HG02943 (cell line): Measurements from ENCODE around the gene SULT6B1.
"Not testable (repeated sequence)": the region's sequence is repeated elsewhere in the genome, so short reads cannot be mapped to it uniquely, and the experiment has no call there.

Experiments used
- ATAC-seq: cut with Tn5 transposase; IDR thresholded peaks from one replicate; pipeline ENCODE4 v1.9.1; 2021; ENCODE audit warnings: mild to moderate bottlenecking, low read depth, moderate library complexity; ENCODE audit not compliant: unreplicated experiment

SULT6B1 gene

GRCh38 chr2:37188570-37188969 lies at the start of gene SULT6B1:
SULT6B1 (minus strand) TSS chr2:37188670; CDS start chr2:37188640, 30 bp downstream.
- no peak for ATAC-seq

GRCh38 chr2:37232131-37232933 lies 43.9 kb upstream of the SULT6B1 start:
- no peak for ATAC-seq

GRCh38 chr2:37231241-37232130 lies 43.0 kb upstream of the SULT6B1 start, which contains the start of the genes CEBPZ and NDUFAF7:
CEBPZ (minus strand) TSS chr2:37231596; CDS start chr2:37231567, 29 bp downstream.
NDUFAF7 (plus strand) TSS chr2:37231658; CDS start chr2:37231706, 48 bp downstream.
- ATAC-seq: peak; percentile 92

GRCh38 chr2:37230581-37230980 lies 42.1 kb upstream of the SULT6B1 start:
- no peak for ATAC-seq

- no peak for ATAC-seq
These were observed 40.3 kb upstream of the SULT6B1 start for GRCh38 chr2:37228788-37229187.

- no peak for ATAC-seq
These were observed 38.4 kb upstream of the SULT6B1 start for GRCh38 chr2:37226863-37227262.

GRCh38 chr2:37225129-37225528 lies 36.7 kb upstream of the SULT6B1 start:
- not testable (repeated sequence) for ATAC-seq

GRCh38 chr2:37224063-37224462 lies 35.6 kb upstream of the SULT6B1 start:
- no peak for ATAC-seq

- no peak for ATAC-seq
These were observed 34.7 kb upstream of the SULT6B1 start for GRCh38 chr2:37223131-37223530.

GRCh38 chr2:37219046-37219445 lies 30.6 kb upstream of the SULT6B1 start:
- no peak for ATAC-seq

- ATAC-seq: no peak
These were observed 26.8 kb upstream of the SULT6B1 start for GRCh38 chr2:37215250-37215649.

- no peak for ATAC-seq
These were observed 23.5 kb upstream of the SULT6B1 start for GRCh38 chr2:37211939-37212338.

GRCh38 chr2:37211212-37211611 lies 22.7 kb upstream of the SULT6B1 start:
- no peak for ATAC-seq

- not testable (repeated sequence) for ATAC-seq
These were observed 18.3 kb upstream of the SULT6B1 start for GRCh38 chr2:37206760-37207159.

- ATAC-seq: no peak
These were observed 17.3 kb upstream of the SULT6B1 start for GRCh38 chr2:37205689-37206341.

- ATAC-seq: not testable (repeated sequence)
These were observed 16.7 kb upstream of the SULT6B1 start for GRCh38 chr2:37205071-37205661.

- ATAC-seq: no peak
These were observed 15.2 kb upstream of the SULT6B1 start for GRCh38 chr2:37203708-37204107.

- no peak for ATAC-seq
These were observed 13.3 kb upstream of the SULT6B1 start for GRCh38 chr2:37201766-37202165.

- ATAC-seq: no peak
These were observed 12.7 kb upstream of the SULT6B1 start for GRCh38 chr2:37201208-37201607.

GRCh38 chr2:37198681-37199065 lies 10.2 kb upstream of the SULT6B1 start:
- ATAC-seq: no peak
